Purkinje cell (primary cell): ENCODE results near the gene CXCL10. TPM values are rescaled to one million over a fixed set of nuclear protein-coding genes. Genes with fewer than 3 reads are reported as not detected.

ENCODE experiments used
- polyA plus RNA-seq: library from polyadenylated mRNA; unstranded; fragments of >200 nt; fragmentation: Nextera tagmentation; gene quantifications from 2 replicates; pipeline ENCODE4 v1.2.1, GENCODE V29; 2014

Gene CXCL10
- not detected in 2 replicates for polyA plus RNA-seq

DNA sequence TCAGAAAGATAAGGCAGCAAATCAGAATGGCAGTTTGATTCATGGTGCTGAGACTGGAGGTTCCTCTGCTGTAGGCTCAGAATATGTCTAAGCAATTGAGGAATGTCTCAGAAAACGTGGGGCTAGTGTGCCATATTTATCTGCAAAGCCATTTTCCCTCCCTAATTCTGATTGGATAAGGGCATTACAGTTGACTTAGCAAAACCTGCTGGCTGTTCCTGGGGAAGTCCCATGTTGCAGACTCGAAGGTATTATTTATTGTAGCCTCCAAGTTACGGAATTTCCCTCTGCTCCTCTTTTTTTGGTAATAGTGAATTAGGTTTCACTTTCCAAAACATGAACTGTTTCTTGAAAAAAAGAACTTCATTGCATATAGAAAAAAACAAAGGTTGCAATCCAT, at the start of gene CXCL10:
Gene CXCL10 (minus strand): TSS at position 109 of the 400 bp plus-strand sequence. CDS start 66 bp downstream, at position 43.

DNA sequence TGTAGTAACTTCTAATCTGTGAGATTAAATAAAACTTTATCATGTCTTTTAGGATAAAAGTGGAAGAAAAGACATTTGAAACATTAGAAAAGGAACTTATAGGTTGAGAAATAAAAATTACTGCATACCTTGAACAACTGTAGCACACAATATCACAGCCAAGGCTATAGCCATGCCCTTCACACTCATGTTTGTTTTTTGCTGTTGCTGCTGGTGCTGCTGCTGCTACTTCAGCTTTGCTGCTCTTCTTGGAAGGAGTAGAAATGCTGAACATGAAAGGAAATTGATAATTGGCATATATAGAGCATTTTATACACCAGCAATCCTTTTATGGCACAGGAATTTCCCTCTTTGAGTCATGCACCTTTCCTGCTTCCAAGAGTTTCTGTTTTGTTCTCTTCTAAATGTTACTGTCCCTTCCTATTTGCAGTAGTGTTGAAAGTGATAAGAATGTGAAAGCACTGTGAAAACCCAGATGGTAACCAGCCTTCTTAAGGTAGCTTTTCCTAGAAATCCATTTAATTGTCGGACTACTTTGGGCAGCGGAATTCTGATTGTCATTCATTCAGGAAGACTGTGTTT, 12.6 kb upstream of the CXCL10 start, which contains the start of gene CXCL11:
Gene CXCL11 (minus strand): TSS at position 272 of the 582 bp plus-strand sequence. CDS start 83 bp downstream, at position 189.

DNA sequence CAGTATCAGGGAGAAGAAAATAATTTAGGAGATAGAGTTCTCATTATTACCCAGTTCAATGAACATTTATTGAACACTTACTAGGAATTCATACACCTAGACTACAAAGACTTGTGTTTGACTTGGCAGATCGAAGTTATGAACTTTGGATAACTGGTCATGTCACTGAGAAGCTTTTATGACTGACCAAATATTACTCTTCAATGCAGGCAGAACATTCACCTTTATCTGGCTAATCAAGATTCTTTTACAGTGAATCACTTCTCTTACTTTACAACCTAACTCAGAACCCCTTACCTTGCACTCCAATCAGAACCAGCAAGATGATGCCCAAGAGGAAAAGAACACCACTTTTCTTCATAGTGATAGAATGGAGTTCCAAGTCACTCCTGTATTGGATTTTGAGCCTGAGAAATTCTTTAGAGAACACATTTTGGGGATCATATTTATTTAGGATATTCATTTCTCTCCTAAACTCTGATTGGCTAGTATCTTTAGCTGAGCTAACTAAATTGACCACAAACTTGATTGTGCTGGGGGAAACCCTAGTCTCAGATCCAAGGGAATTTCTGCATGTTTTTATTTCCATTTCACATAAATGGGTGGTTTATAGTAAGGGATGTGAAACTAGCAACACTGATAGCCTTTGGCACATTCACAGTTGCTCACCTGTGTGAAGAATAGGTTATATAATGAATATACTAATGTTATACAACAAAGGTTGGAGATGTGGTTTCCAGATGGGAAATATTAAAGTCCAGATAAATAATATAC, 16.0 kb downstream of the CXCL10 start, which contains the start of gene CXCL9:
Gene CXCL9 (minus strand): TSS at position 421 of the 774 bp plus-strand sequence. CDS start 60 bp downstream, at position 361.

Other genes starting within 250 kb of the CXCL10 start
- not detected in 2 replicates for gene PPEF2, start 121.0 kb downstream of the CXCL10 start, polyA plus RNA-seq
- 12.1 and 16.0 TPM in 2 replicates for gene NAAA, start 82.5 kb downstream of the CXCL10 start, polyA plus RNA-seq
- 109 and 133 TPM in 2 replicates for gene SDAD1, start 32.6 kb downstream of the CXCL10 start, polyA plus RNA-seq
- not detected in 2 replicates for gene CXCL9, start 16.0 kb downstream of the CXCL10 start, polyA plus RNA-seq
- gene CXCL11, start 12.6 kb upstream of the CXCL10 start, polyA plus RNA-seq, result not detected in 2 replicates
- 1.5 and 4.1 TPM in 2 replicates for gene ART3, start 51.2 kb upstream of the CXCL10 start, polyA plus RNA-seq
- gene NUP54, start 124.9 kb upstream of the CXCL10 start, polyA plus RNA-seq, result 16.9 TPM in 2 replicates
- gene SCARB2, start 190.3 kb upstream of the CXCL10 start, polyA plus RNA-seq, result 48.9 and 49.9 TPM in 2 replicates
- 11.6 and 18.3 TPM in 2 replicates for gene FAM47E, start 228.2 kb upstream of the CXCL10 start, polyA plus RNA-seq